NT2/D1 (cell line): ENCODE data around the gene F2.

Source experiments
- SUZ12 ChIP-seq: IDR thresholded peaks from 2 replicates; pipeline ENCODE4 v1.6.1; 2011; ENCODE audit not compliant: insufficient read length, insufficient read depth; ENCODE audit errors: extremely low read depth
- YY1 ChIP-seq: IDR thresholded peaks from 2 replicates; pipeline ENCODE4 v1.6.1; 2011; ENCODE audit not compliant: insufficient read length, insufficient read depth
- ZNF274 ChIP-seq: IDR thresholded peaks from 2 replicates; pipeline ENCODE4 v1.6.1; 2011; ENCODE audit warnings: mild to moderate bottlenecking, low read depth, low read length

DNA sequence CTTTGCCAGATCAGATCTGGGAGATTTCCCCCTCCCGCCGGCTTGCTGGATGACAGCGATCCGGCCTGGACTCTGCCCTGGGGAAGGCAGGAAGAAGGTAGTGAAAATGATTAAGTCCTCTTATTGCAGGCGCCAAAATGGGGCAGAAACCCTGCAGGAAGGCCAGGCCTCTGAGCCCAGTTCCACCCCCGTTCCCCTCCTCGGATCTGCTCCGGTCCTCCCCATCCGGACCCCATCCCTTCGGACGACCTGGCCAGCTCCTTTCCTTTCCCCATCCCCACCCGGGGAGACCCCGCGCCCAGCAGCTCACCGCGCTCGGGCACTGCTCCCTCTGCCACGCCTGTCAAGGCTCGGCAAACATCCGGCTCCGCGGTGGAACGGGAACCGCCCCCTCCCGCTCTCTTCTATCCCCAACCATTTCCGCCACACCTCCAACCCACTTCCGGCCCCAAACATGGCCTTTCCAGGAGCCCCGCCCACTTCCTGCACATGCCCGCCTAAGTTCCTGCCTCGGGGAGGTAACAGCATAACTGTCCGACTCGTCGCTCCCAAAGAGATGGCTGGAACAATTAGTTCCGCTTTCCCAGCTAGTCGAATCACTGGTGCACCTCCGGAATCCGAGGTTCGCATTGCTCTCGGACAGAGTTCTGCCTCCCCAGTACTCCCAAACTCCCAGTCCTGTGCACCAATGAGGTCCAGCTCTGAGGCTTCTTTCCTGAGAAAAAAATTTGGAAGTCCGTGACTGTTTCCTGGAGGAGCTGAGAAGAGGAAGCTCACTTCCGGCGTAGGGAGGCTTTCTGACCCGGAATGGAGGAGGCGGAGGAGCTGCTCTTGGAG lies 18.6 kb upstream of the F2 start, which contains the start of the genes ARHGAP1 and ZNF408:
- no peak for TF ChIP-seq YY1
- no peak for TF ChIP-seq SUZ12
- no peak for TF ChIP-seq ZNF274
